A673 (cell line): ENCODE measurements around the gene GPHA2.

ENCODE experiments used
- EZH2 ChIP-seq: fragments of 200-600 bp; sonication (generic); IDR thresholded peaks from 2 replicates; pipeline ENCODE4 v1.6.1; 2017; ENCODE audit warnings: borderline replicate concordance, low read depth, mild to moderate bottlenecking, mixed read lengths, antibody characterized with exemption, low read length; ENCODE audit not compliant: poor library complexity, severe bottlenecking
- TF ChIP-seq, protein P1 (sequence below): fragments of 300-800, 200-600 bp; sonication (generic); conservative IDR thresholded peaks from 2 replicates; pipeline ENCODE4 v1.5.1; 2017; ENCODE audit warnings: low read depth, mild to moderate bottlenecking, antibody characterized with exemption, low read length, moderate library complexity, mixed read lengths

DNA sequence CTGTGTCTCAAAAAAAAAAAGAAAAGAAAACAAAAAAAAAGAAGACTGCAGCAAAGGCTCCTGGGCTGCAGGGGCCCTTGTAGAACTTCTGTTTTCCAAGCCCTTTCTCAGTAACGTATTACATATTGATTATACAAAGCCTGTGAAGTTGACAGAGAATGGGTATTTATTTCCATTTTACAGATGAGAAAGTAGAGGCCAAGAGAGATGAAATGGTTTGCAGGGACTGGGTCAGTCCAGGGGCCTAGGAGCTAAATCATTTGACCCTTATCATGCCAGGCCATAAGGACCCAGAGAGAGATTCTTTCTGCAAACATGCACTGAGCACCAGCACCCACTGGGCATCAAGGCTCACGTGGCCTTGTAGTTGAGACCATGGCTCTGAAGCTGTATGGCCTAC lies 6.7 kb downstream of the GPHA2 start:
- no peak for TF ChIP-seq EZH2
- TF ChIP-seq, protein P1, sequence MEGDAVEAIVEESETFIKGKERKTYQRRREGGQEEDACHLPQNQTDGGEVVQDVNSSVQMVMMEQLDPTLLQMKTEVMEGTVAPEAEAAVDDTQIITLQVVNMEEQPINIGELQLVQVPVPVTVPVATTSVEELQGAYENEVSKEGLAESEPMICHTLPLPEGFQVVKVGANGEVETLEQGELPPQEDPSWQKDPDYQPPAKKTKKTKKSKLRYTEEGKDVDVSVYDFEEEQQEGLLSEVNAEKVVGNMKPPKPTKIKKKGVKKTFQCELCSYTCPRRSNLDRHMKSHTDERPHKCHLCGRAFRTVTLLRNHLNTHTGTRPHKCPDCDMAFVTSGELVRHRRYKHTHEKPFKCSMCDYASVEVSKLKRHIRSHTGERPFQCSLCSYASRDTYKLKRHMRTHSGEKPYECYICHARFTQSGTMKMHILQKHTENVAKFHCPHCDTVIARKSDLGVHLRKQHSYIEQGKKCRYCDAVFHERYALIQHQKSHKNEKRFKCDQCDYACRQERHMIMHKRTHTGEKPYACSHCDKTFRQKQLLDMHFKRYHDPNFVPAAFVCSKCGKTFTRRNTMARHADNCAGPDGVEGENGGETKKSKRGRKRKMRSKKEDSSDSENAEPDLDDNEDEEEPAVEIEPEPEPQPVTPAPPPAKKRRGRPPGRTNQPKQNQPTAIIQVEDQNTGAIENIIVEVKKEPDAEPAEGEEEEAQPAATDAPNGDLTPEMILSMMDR, result no peak
